HL-60 (cell line): Measurements from ENCODE around the gene BTBD9.
A peak's percentile ranks its signal among the peaks of the same experiment; 100 is the strongest.

Experiments
- DNase-seq, 2 experiments: peaks; one replicate each; pipeline ENCODE4 v3.0.0-alpha.2; 2010 to 2020; ENCODE audit warnings: low read depth in 1 of 2, low spot score in 1 of 2
- H3K27ac ChIP-seq: fragments of 250-450 bp; sonication (Bioruptor Pico); replicated peaks from 2 replicates; pipeline ENCODE4 v1.5.1; 2020; ENCODE audit warnings: mild to moderate bottlenecking, moderate library complexity
- H3K27me3 ChIP-seq: fragments of 250-450 bp; sonication (Bioruptor Pico); 2 replicates; pipeline ENCODE4 v1.5.1; 2021; ENCODE audit warnings: mild to moderate bottlenecking, moderate library complexity; ENCODE audit not compliant: insufficient read depth, poor library complexity, severe bottlenecking
- H3K4me3 ChIP-seq: replicated peaks from 2 replicates; pipeline ENCODE4 v1.5.1; 2011; ENCODE audit warnings: mild to moderate bottlenecking, control low read depth, low read length; ENCODE audit not compliant: insufficient read depth
- CTCF ChIP-seq: IDR thresholded peaks from one replicate; pipeline ENCODE4 v1.5.1; 2011; ENCODE audit warnings: low read length, control low read depth, inconsistent platforms; ENCODE audit not compliant: insufficient read depth
- GABPA ChIP-seq: IDR thresholded peaks from 2 replicates; pipeline ENCODE4 v1.6.1; 2012; ENCODE audit warnings: low read depth
- POLR2AphosphoS5 ChIP-seq: IDR thresholded peaks from 2 replicates; pipeline ENCODE4 v1.6.1; 2012; ENCODE audit warnings: low read depth
- REST ChIP-seq: IDR thresholded peaks from 2 replicates; pipeline ENCODE4 v1.6.1; 2012; ENCODE audit warnings: low read depth; ENCODE audit not compliant: insufficient replicate concordance
- SPI1 ChIP-seq: IDR thresholded peaks from 2 replicates; pipeline ENCODE4 v1.6.1; 2012; ENCODE audit warnings: low read depth, mild to moderate bottlenecking, borderline replicate concordance

Gene BTBD9

DNA sequence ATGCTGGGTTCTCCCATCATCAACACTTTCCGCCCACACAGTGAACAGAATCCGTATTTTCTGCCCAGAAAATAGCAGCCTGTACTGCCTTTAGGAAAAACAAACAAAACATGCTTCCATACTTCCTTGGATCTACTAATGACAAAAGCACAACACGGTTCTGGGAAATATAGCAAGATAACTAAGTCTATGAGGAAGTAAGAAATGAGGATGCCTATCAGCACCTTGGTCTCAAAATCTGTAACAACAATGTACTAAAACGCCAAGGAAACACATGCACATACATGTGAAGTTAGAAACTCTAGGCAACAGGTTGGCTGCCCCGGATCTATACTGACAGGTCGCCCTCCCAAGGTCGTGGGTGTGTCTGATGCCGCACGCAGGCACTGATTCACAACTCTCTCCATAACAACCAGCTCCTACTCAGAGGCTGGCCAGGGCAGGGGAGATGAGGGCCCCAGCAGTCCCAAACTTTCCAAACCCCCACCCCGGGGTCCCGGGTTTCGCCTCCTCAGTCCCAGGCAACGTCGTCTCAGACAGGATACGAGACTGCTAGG lies 710 bp downstream of the BTBD9 start:
- H3K4me3 ChIP-seq = peak overlapping the region; percentile 95
- TF ChIP-seq CTCF (no peak), REST (no peak), SPI1 (no peak), POLR2AphosphoS5 (no peak), GABPA (no peak)
- peak; percentile 10 to 14 for DNase-seq
- H3K27ac ChIP-seq = peak overlapping the region; percentile 72
- H3K27me3 ChIP-seq = no peaks in the 10 kb centered on the region

GRCh38 chr6:38637756-38638155 lies 2.0 kb downstream of the BTBD9 start:
- Histone ChIP-seq H3K4me3 (no peak overlapping the region), H3K27ac (no peak overlapping the region), H3K27me3 (no peaks in the 10 kb centered on the region)
- TF ChIP-seq CTCF (no peak), SPI1 (no peak), REST (no peak), GABPA (no peak), POLR2AphosphoS5 (no peak)
- DNase-seq = no peak

GRCh38 chr6:38636027-38636426 lies 3.7 kb downstream of the BTBD9 start:
- H3K27me3 ChIP-seq = no peaks in the 10 kb centered on the region
- no peak for TF ChIP-seq REST
- no peak for TF ChIP-seq SPI1
- no peak for TF ChIP-seq GABPA
- no peak overlapping the region for H3K27ac ChIP-seq
- DNase-seq = no peak
- H3K4me3 ChIP-seq = no peak overlapping the region

GRCh38 chr6:38634518-38634917 lies 5.2 kb downstream of the BTBD9 start:
- no peak overlapping the region for H3K4me3 ChIP-seq

More at GRCh38 chr6:38634518-38634917, 5.2 kb downstream of the BTBD9 start:
- H3K27ac ChIP-seq = no peak overlapping the region
- no peak for DNase-seq
- TF ChIP-seq CTCF = no peak
- no peak for TF ChIP-seq REST
- no peak for TF ChIP-seq GABPA
- no peak for TF ChIP-seq POLR2AphosphoS5
- no peak for TF ChIP-seq SPI1
- H3K27me3 ChIP-seq = no peaks in the 10 kb centered on the region
